ENCODE measurements around the gene USP6NL.
"Not testable (repeated sequence)": the region's sequence is repeated elsewhere in the genome, so short reads cannot be mapped to it uniquely, and the experiment has no call there.

The USP6NL gene

GRCh38 chr10:11441151-11441535 lies 170.3 kb downstream of the USP6NL start:
- no peak for DNase-seq

- DNase-seq: no peak
Measured at GRCh38 chr10:11440250-11441150, 170.9 kb downstream of the USP6NL start.

- DNase-seq: no peak
Measured at GRCh38 chr10:11439523-11440053, 171.9 kb downstream of the USP6NL start.

- no peak for DNase-seq
Measured at GRCh38 chr10:11437391-11438142, 173.9 kb downstream of the USP6NL start.

- not testable (repeated sequence) for DNase-seq
Measured at GRCh38 chr10:11436445-11436844, 175.0 kb downstream of the USP6NL start.

- DNase-seq: no peak
Measured at GRCh38 chr10:11435581-11435981, 175.9 kb downstream of the USP6NL start.

GRCh38 chr10:11434324-11434723 lies 177.1 kb downstream of the USP6NL start:
- no peak for DNase-seq

GRCh38 chr10:11433657-11434056 lies 177.8 kb downstream of the USP6NL start:
- DNase-seq: no peak

- DNase-seq: no peak
Measured at GRCh38 chr10:11431216-11431555, 180.3 kb downstream of the USP6NL start.

GRCh38 chr10:11430421-11431215 lies 180.8 kb downstream of the USP6NL start:
- DNase-seq: no peak

- DNase-seq: no peak
Measured at GRCh38 chr10:11429439-11430052, 181.9 kb downstream of the USP6NL start.

- no peak for DNase-seq
Measured at GRCh38 chr10:11425676-11426075, 185.8 kb downstream of the USP6NL start.

GRCh38 chr10:11425296-11425610 lies 186.2 kb downstream of the USP6NL start:
- DNase-seq: no peak

- DNase-seq: no peak
Measured at GRCh38 chr10:11424456-11425295, 186.8 kb downstream of the USP6NL start.

GRCh38 chr10:11416974-11417373 lies 194.5 kb downstream of the USP6NL start:
- DNase-seq: no peak

- no peak for DNase-seq
Measured at GRCh38 chr10:11415095-11415494, 196.4 kb downstream of the USP6NL start.

GRCh38 chr10:11414314-11415038 lies 197.0 kb downstream of the USP6NL start:
- DNase-seq: no peak

- no peak for DNase-seq
Measured at GRCh38 chr10:11411926-11412545, 199.4 kb downstream of the USP6NL start.

- no peak for DNase-seq
Measured at GRCh38 chr10:11409357-11409756, 202.1 kb downstream of the USP6NL start.

GRCh38 chr10:11407939-11408338 lies 203.5 kb downstream of the USP6NL start:
- no peak for DNase-seq

GRCh38 chr10:11406746-11407145 lies 204.7 kb downstream of the USP6NL start:
- DNase-seq: no peak
